ENCODE results near the gene UBE2H. TPM values are rescaled to one million over a fixed set of nuclear protein-coding genes. Genes with fewer than 3 reads are reported as not detected.
A peak's percentile ranks its signal among the peaks of the same experiment; 100 is the strongest.
"Not testable (repeated sequence)": the region's sequence is repeated elsewhere in the genome, so short reads cannot be mapped to it uniquely, and the experiment has no call there.

Gene UBE2H
- total and polyA plus RNA-seq, 12 donors, result 26.0 to 222 (median 159) TPM

GRCh38 chr7:129975309-129975708 is 22.5 kb upstream of the UBE2H start:
- 70 to 79% methylated on average over 1 of the region's 1 CpG for WGBS, 2 donors
- peaks cover 0 to 9% (median 0%) of the 10 kb centered on the region in 9 donors for H3K4me1 ChIP-seq
- H3K36me3 ChIP-seq, result no peaks in the 10 kb centered on the region
- DNase-seq, result no peak
- TF ChIP-seq, protein P1, sequence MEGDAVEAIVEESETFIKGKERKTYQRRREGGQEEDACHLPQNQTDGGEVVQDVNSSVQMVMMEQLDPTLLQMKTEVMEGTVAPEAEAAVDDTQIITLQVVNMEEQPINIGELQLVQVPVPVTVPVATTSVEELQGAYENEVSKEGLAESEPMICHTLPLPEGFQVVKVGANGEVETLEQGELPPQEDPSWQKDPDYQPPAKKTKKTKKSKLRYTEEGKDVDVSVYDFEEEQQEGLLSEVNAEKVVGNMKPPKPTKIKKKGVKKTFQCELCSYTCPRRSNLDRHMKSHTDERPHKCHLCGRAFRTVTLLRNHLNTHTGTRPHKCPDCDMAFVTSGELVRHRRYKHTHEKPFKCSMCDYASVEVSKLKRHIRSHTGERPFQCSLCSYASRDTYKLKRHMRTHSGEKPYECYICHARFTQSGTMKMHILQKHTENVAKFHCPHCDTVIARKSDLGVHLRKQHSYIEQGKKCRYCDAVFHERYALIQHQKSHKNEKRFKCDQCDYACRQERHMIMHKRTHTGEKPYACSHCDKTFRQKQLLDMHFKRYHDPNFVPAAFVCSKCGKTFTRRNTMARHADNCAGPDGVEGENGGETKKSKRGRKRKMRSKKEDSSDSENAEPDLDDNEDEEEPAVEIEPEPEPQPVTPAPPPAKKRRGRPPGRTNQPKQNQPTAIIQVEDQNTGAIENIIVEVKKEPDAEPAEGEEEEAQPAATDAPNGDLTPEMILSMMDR (IDR thresholded peaks at IDR 0.05), result no peak
- H3K27ac ChIP-seq, result no peak overlapping the region
- no peaks in the 10 kb centered on the region for H3K27me3 ChIP-seq
- H3K4me3 ChIP-seq, result no peak overlapping the region
- no peaks in the 10 kb centered on the region for H3K9me3 ChIP-seq
- ATAC-seq, result no peak
- intact Hi-C loops (cut with DNase I), result no loop called here

GRCh38 chr7:129970816-129971215 is 18.1 kb upstream of the UBE2H start:
- Histone ChIP-seq H3K27me3 (no peaks in the 10 kb centered on the region), H3K36me3 (no peaks in the 10 kb centered on the region), H3K4me1 (peaks cover 0 to 19% (median 0%) of the 10 kb centered on the region in 9 donors), H3K9me3 (no peaks in the 10 kb centered on the region), H3K27ac (peak overlapping the region in 3 of 10 donors; percentile 24 to 76 (median 72)), H3K4me3 (no peak overlapping the region)
- intact Hi-C loops (cut with DNase I), result no loop called here
- 54 to 61% methylated on average over 3 of the region's 3 CpGs for WGBS, 2 donors
- ATAC-seq, result peak in 4 of 8 donors; percentile 34 to 54 (median 42)
- no peak for DNase-seq
- TF ChIP-seq, protein P1 (IDR thresholded peaks at IDR 0.05), result no peak

DNA sequence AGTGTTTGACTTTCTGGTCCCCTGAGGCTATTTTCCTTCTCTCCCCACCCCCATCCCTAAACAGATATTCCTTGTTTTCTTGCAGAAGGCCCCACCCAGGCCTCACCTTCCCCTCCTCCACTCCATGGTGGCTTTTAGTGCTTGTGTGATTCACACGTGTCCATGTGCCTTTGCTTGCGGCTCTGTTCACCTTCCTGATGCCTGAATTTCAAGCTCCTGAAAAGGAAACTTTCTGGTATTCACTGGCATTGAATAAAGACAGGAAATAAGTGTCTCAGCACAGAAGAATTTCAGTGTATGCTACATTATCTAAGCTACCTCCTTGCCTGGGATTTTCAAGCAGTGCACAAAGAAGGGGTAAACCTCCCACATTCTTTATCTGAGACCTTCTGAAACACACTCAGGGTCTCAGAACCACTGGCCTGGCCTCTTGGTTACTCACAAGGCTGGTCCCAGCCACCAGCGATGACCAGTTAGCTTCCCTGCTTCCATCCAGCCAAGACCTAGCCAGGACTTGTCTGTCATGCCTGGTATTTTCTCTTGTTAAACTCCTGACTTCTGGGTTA is 17.2 kb upstream of the UBE2H start:
- H3K27ac ChIP-seq, result peak overlapping the region in 8 of 10 donors; percentile 36 to 76 (median 43)
- peaks cover 0 to 19% (median 0%) of the 10 kb centered on the region in 9 donors for H3K4me1 ChIP-seq
- ATAC-seq (peak; percentile 23 to 74 (median 62)), DNase-seq (no peak)
- 42 to 54% methylated on average over 3 of the region's 3 CpGs for WGBS, 2 donors
- no peaks in the 10 kb centered on the region for H3K9me3 ChIP-seq
- H3K36me3 ChIP-seq, result no peaks in the 10 kb centered on the region
- intact Hi-C loops (cut with DNase I), result no loop called here
- no peak overlapping the region for H3K4me3 ChIP-seq
- TF ChIP-seq, protein P1 (IDR thresholded peaks at IDR 0.05), result no peak
- H3K27me3 ChIP-seq, result no peaks in the 10 kb centered on the region

- 81 to 86% methylated on average over 11 of the region's 11 CpGs for WGBS, 2 donors
- Histone ChIP-seq H3K9me3 (no peaks in the 10 kb centered on the region), H3K36me3 (no peaks in the 10 kb centered on the region), H3K4me3 (no peak overlapping the region), H3K27me3 (no peaks in the 10 kb centered on the region), H3K4me1 (peaks cover 0 to 19% (median 0%) of the 10 kb centered on the region in 9 donors), H3K27ac (no peak overlapping the region)
- ATAC-seq (no peak), DNase-seq (no peak)
- TF ChIP-seq, protein P1 (IDR thresholded peaks at IDR 0.05), result no peak
- intact Hi-C loops (cut with DNase I), result no loop called here
Measured at GRCh38 chr7:129968592-129969383, 16.0 kb upstream of the UBE2H start.

- ATAC-seq; H3K27me3 ChIP-seq; intact Hi-C loops (cut with DNase I); DNase-seq; H3K36me3 ChIP-seq; H3K9me3 ChIP-seq; H3K4me3 ChIP-seq; H3K27ac ChIP-seq: not testable (repeated sequence)
- WGBS, 2 donors, result 95 to 100% methylated on average over 4 of the region's 4 CpGs
- peaks cover 0 to 12% (median 6%) of the 10 kb centered on the region in 9 donors for H3K4me1 ChIP-seq
Measured at GRCh38 chr7:129960204-129960475, 7.4 kb upstream of the UBE2H start.
